Lung microvascular endothelial cell (primary cell): ENCODE data around the gene PDLIM3. TPM values are rescaled to one million over a fixed set of nuclear protein-coding genes. Genes with fewer than 3 reads are reported as not detected.
A peak's percentile ranks its signal among the peaks of the same experiment; 100 is the strongest.

Source experiments
- DNase-seq, 2 donors: peaks; one replicate each; pipeline versions ENCODE4 v3.0.0 to v3.0.0-alpha.2; 2010; ENCODE audit warnings: low read depth in 2 of 2
- total RNA-seq: library from RNA; depleted of rRNA; stranded (reverse); fragments of >200 nt; gene quantifications from 2 replicates; pipeline ENCODE4 v1.2.1, GENCODE V29; 2014

PDLIM3 gene, protein sequence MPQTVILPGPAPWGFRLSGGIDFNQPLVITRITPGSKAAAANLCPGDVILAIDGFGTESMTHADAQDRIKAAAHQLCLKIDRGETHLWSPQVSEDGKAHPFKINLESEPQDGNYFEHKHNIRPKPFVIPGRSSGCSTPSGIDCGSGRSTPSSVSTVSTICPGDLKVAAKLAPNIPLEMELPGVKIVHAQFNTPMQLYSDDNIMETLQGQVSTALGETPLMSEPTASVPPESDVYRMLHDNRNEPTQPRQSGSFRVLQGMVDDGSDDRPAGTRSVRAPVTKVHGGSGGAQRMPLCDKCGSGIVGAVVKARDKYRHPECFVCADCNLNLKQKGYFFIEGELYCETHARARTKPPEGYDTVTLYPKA
- 25.5 and 58.5 TPM in 2 replicates for total RNA-seq

DNA sequence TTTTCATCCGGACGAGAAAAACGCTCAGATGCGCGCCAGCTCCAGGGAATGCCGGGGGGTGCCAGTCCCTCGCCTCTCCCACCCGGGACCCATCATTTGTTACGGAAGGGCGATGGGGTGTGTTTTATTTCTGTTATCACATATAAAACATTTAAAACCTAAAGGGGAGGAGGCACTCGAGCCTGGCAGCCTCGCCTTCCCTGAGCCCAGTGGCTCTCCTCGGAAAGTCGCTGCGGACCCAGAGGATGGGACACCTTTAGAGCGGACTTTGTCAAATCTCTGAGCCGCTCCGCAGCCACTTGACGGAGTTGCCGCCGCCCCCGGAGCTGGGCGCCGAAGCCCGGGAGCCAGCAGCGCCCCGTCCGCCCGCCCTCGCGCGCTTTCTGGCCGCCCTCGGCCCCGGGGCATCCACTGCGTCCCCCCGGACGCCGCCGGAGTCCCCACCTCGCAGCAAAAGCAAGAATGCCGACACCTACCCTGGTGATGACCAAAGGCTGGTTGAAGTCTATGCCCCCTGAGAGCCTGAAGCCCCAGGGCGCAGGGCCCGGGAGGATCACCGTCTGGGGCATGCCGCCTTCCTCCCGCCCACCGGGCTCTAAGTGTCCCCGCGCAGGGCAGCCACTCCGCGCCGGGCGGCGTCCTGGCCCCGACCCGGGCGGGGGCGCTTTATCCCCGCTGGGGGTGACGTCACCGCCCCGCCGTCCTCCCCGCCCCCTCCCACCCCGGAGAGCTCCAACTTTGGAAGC is at the start of gene PDLIM3:
TSS of gene PDLIM3 (minus strand) at position 642 of the 746 bp plus-strand sequence. CDS start at position 569, 73 bp downstream.
- peak; percentile 70 to 89 for DNase-seq

GRCh38 chr4:185583813-185584212 is 48.5 kb upstream of the PDLIM3 start:
- DNase-seq: no peak

GRCh38 chr4:185582651-185583400 is 47.5 kb upstream of the PDLIM3 start:
- DNase-seq: no peak

DNA sequence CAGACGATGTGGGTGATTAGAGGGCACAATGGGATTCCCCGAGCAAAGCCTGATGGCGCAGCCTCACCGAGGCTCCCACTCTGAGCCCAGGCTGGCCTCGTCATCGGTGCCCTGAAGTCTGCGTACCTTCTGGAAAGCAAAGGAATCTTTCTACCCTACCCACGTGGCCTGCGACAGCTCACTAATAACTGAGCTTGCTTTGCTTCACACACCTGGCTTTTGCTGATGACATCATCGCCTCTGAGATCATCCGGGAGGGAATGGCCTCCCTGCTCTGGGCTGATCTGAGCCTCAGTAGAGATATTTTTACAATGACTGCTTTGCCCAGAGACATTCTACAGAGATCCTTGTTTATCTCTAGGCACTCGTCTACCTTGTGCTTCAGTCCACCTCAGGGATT is 45.4 kb upstream of the PDLIM3 start:
- no peak for DNase-seq

DNA sequence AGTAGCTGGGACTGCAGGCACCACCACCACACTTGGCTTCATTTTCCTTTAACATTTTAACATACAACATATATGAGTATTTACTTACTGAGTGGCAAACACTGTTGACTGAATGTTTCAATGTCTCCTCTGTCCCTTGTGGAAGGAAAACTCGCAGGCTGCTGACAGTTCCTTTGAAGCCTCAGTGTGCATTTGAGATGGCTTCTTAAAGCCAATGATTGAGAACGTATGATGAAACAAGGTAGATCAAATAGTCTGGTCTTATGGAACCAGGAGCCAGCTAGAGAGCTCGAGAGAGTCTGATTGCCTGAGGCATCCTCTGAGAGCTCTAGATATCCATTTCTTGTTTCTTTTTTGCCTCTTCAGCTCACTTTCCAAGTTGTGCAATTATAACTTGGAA is 43.0 kb upstream of the PDLIM3 start:
- DNase-seq: no peak

DNA sequence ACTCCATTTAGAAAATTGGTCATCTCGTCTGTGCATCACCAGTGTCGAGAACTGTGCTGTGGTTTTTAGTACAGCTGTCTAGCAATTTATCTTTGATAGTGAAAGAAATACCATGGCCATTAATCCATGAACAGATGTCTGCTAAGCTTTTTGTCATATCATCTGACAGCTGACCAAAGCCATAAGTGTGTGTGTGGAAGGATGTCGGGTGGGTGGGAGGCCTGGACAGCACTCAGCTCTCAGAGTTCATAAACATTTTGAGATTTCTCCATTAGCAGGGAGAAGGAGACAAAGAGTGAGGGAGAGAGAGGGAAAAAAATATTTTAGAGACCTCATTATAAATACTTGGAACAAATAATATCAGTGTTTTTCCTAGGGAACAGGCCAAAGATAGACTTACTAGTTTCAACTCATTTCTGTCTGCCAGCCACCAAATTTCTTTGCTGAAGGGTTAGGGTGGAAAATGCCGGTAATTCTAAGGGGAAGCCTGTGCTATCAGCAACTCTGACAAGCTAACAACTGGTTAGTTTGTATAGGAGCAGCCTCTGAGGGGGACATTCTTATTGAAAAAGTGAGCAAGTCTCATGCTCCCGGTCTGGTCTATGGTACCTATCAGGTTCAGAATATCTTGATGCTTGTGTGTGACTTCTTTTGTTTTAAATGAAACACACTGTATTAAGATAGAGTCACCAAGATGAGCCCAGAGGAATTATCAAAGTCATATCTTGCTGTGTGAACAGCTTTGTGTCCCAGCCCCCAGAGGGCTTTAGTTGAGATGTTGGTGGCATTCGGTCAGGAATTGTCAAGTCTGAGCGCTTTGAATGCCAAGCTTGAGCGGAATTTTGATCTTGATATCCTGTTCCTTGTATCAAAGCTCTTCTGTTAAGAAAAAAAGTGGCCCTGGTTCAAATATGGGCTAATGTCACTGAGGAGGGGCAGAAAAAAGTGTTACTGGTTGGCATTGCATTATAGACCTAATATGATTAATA is 41.9 kb upstream of the PDLIM3 start:
- DNase-seq: no peak

DNA sequence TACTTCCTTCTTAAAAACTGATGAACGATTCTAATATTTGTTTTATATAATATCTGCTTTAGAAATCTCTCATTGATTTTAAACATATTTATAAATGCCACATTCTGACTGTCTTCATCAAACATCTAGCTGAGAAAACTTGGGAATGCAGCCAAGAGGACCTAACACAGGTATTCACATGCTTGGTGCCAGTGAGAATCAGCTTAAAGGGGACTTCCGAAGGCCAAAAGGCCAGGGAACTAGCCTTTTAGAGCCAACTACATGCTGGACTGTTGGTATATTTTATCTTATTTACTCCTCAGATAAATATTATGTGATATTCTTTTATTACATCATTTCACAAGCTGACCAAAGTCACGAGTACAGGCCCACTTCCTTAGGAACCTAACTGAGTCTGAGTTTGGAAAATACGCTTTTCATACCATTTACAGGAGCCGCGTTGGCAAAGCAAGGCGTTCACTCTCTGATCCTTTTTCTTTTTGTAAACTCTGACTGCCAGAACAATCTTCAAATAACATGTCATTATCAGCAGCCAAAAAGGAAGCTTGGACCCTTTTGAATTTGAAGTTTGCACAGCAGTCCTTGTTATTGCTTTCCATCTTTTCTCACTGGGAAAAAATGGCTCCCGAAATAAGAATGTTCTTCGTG is 41.1 kb upstream of the PDLIM3 start:
- DNase-seq: no peak

- peak; percentile 91 to 93 for DNase-seq
Observed at GRCh38 chr4:185573651-185574199, 38.4 kb upstream of the PDLIM3 start.

DNA sequence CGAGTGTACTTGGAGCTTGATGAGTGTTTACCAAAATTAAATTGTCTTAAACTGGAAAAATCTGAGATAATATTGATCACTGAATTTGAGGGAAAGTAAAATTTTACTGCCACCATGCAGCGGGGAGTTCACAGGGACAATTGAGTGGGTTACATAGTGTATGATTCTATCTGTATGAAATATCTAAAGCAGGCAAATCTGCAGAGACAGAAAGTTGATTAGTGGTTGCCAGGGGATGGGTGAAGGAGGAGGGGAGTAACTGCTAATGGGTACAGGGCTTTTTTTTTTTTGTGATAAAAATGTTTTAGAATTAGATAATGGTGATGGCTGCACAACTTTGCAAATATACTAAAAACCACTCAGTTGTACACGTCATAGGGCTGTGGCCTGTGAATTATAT is 35.4 kb upstream of the PDLIM3 start:
- no peak for DNase-seq

GRCh38 chr4:185567381-185568376 is 32.4 kb upstream of the PDLIM3 start:
- DNase-seq: peak; percentile 50 to 92

- DNase-seq: peak; percentile 96 to 97
Observed at GRCh38 chr4:185566972-185567371, 31.7 kb upstream of the PDLIM3 start.

DNA sequence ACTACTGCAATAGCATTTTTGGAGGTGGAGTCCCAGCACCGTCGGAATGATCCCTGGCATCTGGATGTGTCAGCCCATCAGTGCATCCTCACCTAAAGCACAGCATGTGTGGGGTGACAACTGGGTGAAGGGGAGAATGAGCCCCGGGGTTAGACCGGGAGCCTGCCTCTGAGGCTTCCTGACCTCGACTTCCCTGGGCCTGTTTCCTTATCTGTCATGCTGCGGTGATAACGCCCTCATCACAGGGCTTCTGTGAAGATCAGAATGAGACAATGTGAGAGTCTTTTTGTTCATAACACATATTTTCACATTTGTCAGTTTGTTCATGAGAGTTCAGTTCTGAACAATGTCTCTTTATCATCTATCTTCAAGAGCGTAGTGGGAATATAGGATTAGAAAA is 31.1 kb upstream of the PDLIM3 start:
- peak; percentile 42 to 56 for DNase-seq

- DNase-seq: no peak
Observed at GRCh38 chr4:185565696-185566095, 30.4 kb upstream of the PDLIM3 start.

DNA sequence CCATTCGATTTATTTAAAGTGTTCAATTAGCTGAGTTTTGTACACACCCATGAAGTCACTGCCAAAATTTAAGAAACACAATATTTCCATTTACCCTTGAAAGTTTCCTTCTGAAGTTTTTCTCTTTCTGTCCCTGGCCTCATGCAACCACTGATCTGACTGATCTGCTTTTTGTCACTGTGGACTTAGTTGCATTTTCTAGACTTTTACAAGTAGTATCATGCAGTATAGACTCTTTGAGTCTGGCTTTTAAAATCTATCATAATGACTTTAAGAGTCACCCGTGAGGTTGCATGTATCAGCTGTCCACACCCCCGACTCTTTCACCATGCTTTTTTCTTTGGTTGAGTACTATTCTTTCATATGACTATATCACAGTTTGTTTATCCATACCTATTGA is 29.0 kb upstream of the PDLIM3 start:
- DNase-seq: no peak

- no peak for DNase-seq
Observed at GRCh38 chr4:185562531-185562930, 27.2 kb upstream of the PDLIM3 start.

GRCh38 chr4:185560316-185560715 is 25.0 kb upstream of the PDLIM3 start:
- DNase-seq: no peak

DNA sequence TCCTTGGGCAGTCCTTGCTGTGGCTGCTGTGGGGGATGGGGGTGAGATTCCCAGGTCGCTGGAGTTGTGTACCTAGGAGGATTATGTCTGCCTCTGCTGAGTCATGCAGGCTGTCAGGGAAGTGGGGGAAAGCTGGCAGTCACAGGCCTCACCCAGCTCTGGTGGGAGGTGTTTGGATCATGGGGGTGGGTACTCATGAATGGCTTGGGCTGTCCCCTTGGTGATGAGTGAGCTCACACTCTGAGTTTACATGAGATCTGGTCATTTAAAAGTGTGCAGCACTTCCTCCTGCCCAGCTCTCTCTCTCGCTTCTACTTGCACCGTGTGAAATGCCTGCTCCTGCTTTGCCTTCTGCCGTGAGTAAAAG is 24.6 kb upstream of the PDLIM3 start:
- DNase-seq: peak; percentile 95 to 99

DNA sequence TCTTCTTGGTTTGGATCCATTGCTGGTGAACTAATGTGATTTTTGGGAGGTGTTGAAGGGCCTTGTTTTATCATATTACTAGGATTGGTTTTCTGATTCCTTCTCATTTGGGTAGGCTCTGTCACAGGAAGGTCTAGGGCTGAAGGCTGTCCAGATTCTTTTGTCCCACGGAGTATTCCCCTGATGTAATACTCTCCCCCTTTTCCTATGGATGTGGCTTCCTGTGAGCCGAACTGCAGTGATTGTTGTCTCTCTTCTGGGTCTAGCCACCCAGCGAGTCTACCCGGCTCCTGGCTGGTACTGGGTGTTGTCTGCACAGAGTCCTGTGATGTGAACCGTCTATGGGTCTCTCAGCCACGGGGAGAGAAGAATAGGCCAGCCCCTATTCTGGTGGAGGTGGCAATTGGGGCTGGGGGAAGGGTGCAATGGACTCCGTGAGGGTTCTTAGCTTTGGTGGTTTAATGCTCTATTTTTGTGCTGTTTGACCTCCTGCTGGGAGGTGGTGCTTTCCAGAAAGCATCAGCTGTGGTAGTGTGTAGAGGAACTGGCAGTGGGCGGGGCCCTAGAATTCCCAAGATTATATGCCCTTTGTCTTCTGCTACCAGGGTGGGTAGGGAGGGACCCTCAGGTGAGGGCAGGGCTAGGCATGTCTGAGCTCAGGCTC is 24.1 kb upstream of the PDLIM3 start:
- peak; percentile 64 to 70 for DNase-seq
